ENCODE data around the gene EARS2.
"Not testable (repeated sequence)": the region's sequence is repeated elsewhere in the genome, so short reads cannot be mapped to it uniquely, and the experiment has no call there.

EARS2 gene

GRCh38 chr16:23504453-23505179 is 52.5 kb downstream of the EARS2 start:
- DNase-seq = no peak

GRCh38 chr16:23504076-23504452 is 53.1 kb downstream of the EARS2 start:
- DNase-seq = peak; percentile 44

- DNase-seq = no peak
Observed at GRCh38 chr16:23502466-23502865, 54.7 kb downstream of the EARS2 start.

- no peak for DNase-seq
Observed at GRCh38 chr16:23501291-23501690, 55.9 kb downstream of the EARS2 start.

GRCh38 chr16:23500862-23501225 is 56.3 kb downstream of the EARS2 start:
- peak; percentile 25 for DNase-seq

- peak; percentile 65 for DNase-seq
Observed at GRCh38 chr16:23500212-23500861, 56.8 kb downstream of the EARS2 start.

- DNase-seq = no peak
Observed at GRCh38 chr16:23499801-23500200, 57.3 kb downstream of the EARS2 start.

- no peak for DNase-seq
Observed at GRCh38 chr16:23498863-23499262, 58.3 kb downstream of the EARS2 start.

GRCh38 chr16:23497543-23497868 is 59.6 kb downstream of the EARS2 start:
- DNase-seq = no peak

- DNase-seq = peak; percentile 37
Observed at GRCh38 chr16:23496821-23497542, 60.2 kb downstream of the EARS2 start.

- DNase-seq = peak; percentile 59
Observed at GRCh38 chr16:23495671-23496070, 61.5 kb downstream of the EARS2 start.

GRCh38 chr16:23494188-23494587 is 63.0 kb downstream of the EARS2 start:
- DNase-seq = no peak

GRCh38 chr16:23491490-23492391 is 65.4 kb downstream of the EARS2 start:
- no peak for DNase-seq

GRCh38 chr16:23486480-23486879 is 70.7 kb downstream of the EARS2 start:
- DNase-seq = no peak

- DNase-seq = no peak
Observed at GRCh38 chr16:23485841-23486240, 71.3 kb downstream of the EARS2 start.

GRCh38 chr16:23485257-23485614 is 71.9 kb downstream of the EARS2 start:
- DNase-seq = no peak

GRCh38 chr16:23484510-23485256 is 72.5 kb downstream of the EARS2 start:
- no peak for DNase-seq

GRCh38 chr16:23483492-23483891 is 73.7 kb downstream of the EARS2 start:
- DNase-seq = not testable (repeated sequence)

GRCh38 chr16:23482778-23483177 is 74.4 kb downstream of the EARS2 start:
- DNase-seq = no peak

GRCh38 chr16:23480257-23480656 is 76.9 kb downstream of the EARS2 start:
- DNase-seq = no peak

- no peak for DNase-seq
Observed at GRCh38 chr16:23479138-23479537, 78.0 kb downstream of the EARS2 start.

GRCh38 chr16:23478566-23478965 is 78.6 kb downstream of the EARS2 start:
- no peak for DNase-seq

- DNase-seq = no peak
Observed at GRCh38 chr16:23476289-23476688, 80.9 kb downstream of the EARS2 start.

Measured in hematopoietic multipotent progenitor cell treated with erythropoietin and hydrocortisone succinate and interleukin-3 and kit ligand, for 8 days (in vitro differentiated cells).